Measurements from ENCODE around the gene AAR2. TPM values are rescaled to one million over a fixed set of nuclear protein-coding genes. Genes with fewer than 3 reads are reported as not detected.

Gene AAR2, protein sequence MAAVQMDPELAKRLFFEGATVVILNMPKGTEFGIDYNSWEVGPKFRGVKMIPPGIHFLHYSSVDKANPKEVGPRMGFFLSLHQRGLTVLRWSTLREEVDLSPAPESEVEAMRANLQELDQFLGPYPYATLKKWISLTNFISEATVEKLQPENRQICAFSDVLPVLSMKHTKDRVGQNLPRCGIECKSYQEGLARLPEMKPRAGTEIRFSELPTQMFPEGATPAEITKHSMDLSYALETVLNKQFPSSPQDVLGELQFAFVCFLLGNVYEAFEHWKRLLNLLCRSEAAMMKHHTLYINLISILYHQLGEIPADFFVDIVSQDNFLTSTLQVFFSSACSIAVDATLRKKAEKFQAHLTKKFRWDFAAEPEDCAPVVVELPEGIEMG
- 25.1 and 26.1 TPM in 2 replicates for total RNA-seq

DNA sequence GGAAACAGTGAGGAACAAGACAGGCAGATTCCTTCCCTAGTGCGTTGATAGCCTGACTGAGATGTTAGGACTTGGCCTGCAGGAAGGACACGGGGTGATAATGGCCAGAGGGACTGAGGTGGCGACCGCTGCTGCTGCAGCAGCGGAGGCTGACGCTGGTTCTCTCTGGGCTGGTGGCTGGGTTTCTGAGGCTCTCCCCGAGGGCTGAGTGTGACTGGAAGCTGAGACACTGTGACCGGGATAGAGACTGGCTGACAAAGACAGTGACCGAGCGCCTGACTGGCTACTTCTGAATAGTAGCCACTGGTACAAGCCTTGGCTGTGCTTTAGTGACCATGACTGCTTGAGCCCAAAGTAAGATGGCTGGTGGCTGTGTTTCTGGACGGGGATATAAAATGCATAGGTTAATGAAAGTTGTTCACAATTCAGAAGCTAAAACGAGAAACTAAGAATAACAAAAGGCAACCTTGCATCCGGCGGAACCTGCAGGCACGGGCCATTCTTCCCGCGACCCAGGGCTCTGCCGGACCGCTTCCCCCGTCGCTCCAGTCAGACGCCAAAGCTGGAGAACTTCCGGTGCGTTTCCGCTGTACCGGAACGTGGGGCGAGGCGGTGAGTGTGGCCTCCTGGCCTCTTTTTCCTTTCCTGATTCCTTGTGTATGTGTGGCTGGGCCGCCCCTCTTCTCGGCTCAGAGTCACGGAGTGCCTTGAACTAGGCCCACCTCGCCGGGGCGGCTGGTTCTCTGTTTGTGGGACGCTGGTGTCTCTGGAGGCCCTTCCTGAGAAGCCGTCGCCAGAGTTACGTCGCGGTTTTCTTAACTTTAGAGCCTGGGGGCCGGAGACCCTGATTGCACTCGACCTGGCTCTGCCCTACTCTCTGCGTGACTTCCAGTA is at the start of gene AAR2:
AAR2 (plus strand) TSS at position 587 of the 894 bp plus-strand sequence. CDS start 3,391 bp downstream, outside the sequence.

DNA sequence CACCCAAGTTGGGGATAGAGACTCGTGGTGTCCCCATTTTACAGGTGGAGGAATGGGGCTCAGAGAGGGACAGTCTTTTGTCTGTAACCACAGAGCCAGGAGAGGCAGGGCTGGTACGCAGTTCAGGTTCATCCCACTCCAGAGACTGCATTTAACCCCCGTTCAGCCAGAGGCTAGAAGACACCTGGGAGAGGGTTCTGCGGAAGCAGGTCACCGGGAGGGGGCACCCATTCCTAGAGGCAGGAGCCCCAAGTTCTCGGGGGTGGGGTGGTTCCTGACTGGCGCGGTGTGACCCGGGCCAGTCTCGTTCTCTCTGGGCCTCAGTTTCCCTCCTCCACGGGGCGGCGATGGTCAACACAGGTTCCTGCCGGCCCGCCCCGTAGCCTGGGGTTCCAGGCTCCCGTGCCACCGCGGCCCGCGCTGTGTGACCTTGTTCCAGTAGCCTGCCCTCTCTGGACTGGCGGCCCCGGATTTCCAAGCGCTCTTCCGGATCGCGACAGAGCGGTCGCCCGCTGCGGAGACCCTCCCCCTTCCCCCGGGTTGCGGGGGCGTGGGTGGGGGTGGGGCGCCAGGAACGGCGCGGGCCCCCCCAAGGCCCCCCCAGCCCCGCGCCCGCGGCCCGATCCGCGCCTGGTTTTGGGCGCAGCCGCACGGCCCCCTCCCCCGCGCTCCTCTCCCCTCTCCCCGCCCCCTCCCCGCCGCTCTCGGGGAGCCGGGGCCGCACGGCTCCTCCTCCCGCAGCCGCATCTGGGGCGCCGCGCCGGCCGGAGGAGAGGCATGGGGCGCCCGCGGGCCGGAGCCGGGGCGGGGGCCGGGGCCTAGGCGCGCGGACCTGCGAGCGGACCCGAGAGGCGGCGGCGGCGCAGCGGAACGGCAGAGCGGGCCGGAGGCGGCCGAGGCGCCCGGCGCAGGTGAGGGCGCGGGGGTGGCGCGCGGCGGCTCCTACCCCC is 69.6 kb downstream of the AAR2 start, which contains the start of gene DLGAP4:
DLGAP4 (plus strand) TSS at position 738 of the 950 bp plus-strand sequence. CDS start 125,379 bp downstream, outside the sequence.

Other genes starting within 250 kb of the AAR2 start
- 8.1 and 9.0 TPM in 2 replicates for gene EPB41L1, start 81.7 kb upstream of the AAR2 start, total RNA-seq
- gene DLGAP4, start 69.9 kb downstream of the AAR2 start, total RNA-seq, result 25.4 and 26.2 TPM in 2 replicates

Data from thoracic aorta endothelial cell (primary cell).